ENCODE measurements around the gene TRIM16.
"Not testable (repeated sequence)": the region's sequence is repeated elsewhere in the genome, so short reads cannot be mapped to it uniquely, and the experiment has no call there.

The TRIM16 gene

GRCh38 chr17:15659236-15659635, 24.9 kb downstream of the TRIM16 start:
- no peak overlapping the region for H3K4me3 ChIP-seq (ENCODE audit: low read depth, low read length)

GRCh38 chr17:15658296-15658695, 25.8 kb downstream of the TRIM16 start:
- H3K4me3 ChIP-seq (ENCODE audit: low read depth, low read length): no peak overlapping the region

GRCh38 chr17:15657868-15658267, 26.2 kb downstream of the TRIM16 start:
- no peak overlapping the region for H3K4me3 ChIP-seq (ENCODE audit: low read depth, low read length)

- H3K4me3 ChIP-seq (ENCODE audit: low read depth, low read length): no peak overlapping the region
Observed at GRCh38 chr17:15654886-15655561, 29.1 kb downstream of the TRIM16 start.

- not testable (repeated sequence) for H3K4me3 ChIP-seq (ENCODE audit: low read depth, low read length)
Observed at GRCh38 chr17:15654401-15654800, 29.7 kb downstream of the TRIM16 start.

GRCh38 chr17:15652960-15653359, 31.2 kb downstream of the TRIM16 start:
- H3K4me3 ChIP-seq (ENCODE audit: low read depth, low read length): no peak overlapping the region

- H3K4me3 ChIP-seq (ENCODE audit: low read depth, low read length): no peak overlapping the region
Observed at GRCh38 chr17:15651583-15652110, 32.5 kb downstream of the TRIM16 start.

GRCh38 chr17:15650741-15651582, 33.1 kb downstream of the TRIM16 start:
- H3K4me3 ChIP-seq (ENCODE audit: low read depth, low read length): no peak overlapping the region

- no peak overlapping the region for H3K4me3 ChIP-seq (ENCODE audit: low read depth, low read length)
Observed at GRCh38 chr17:15649861-15650421, 34.2 kb downstream of the TRIM16 start.

- no peak overlapping the region for H3K4me3 ChIP-seq (ENCODE audit: low read depth, low read length)
Observed at GRCh38 chr17:15648386-15648785, 35.7 kb downstream of the TRIM16 start.

GRCh38 chr17:15645942-15646312, 38.2 kb downstream of the TRIM16 start:
- not testable (repeated sequence) for H3K4me3 ChIP-seq (ENCODE audit: low read depth, low read length)

GRCh38 chr17:15645099-15645941, 38.8 kb downstream of the TRIM16 start:
- not testable (repeated sequence) for H3K4me3 ChIP-seq (ENCODE audit: low read depth, low read length)

- not testable (repeated sequence) for H3K4me3 ChIP-seq (ENCODE audit: low read depth, low read length)
Observed at GRCh38 chr17:15642505-15643251, 41.4 kb downstream of the TRIM16 start.

GRCh38 chr17:15642014-15642413, 42.1 kb downstream of the TRIM16 start:
- H3K4me3 ChIP-seq (ENCODE audit: low read depth, low read length): not testable (repeated sequence)

- not testable (repeated sequence) for H3K4me3 ChIP-seq (ENCODE audit: low read depth, low read length)
Observed at GRCh38 chr17:15630930-15631453, 53.1 kb downstream of the TRIM16 start.

- H3K4me3 ChIP-seq (ENCODE audit: low read depth, low read length): not testable (repeated sequence)
Observed at GRCh38 chr17:15629991-15630390, 54.1 kb downstream of the TRIM16 start.

GRCh38 chr17:15623661-15624209, 60.4 kb downstream of the TRIM16 start:
- not testable (repeated sequence) for H3K4me3 ChIP-seq (ENCODE audit: low read depth, low read length)

GRCh38 chr17:15623255-15623654, 60.9 kb downstream of the TRIM16 start:
- not testable (repeated sequence) for H3K4me3 ChIP-seq (ENCODE audit: low read depth, low read length)

- not testable (repeated sequence) for H3K4me3 ChIP-seq (ENCODE audit: low read depth, low read length)
Observed at GRCh38 chr17:15622124-15622523, 62.0 kb downstream of the TRIM16 start.

Data from iPS-11a (cell line).